Smooth muscle cell (in vitro differentiated cells): ENCODE data around the gene FAIM2. TPM values are rescaled to one million over a fixed set of nuclear protein-coding genes. Genes with fewer than 3 reads are reported as not detected.

Experiments used
- DNase-seq: peaks from one replicate; lab custom pipeline; 2025; ENCODE audit not compliant: unreplicated experiment; lab: John Stamatoyannopoulos, UW
- H2AFZ ChIP-seq: fragments of 200-600 bp; sonication (generic); 2 replicates; pipeline ENCODE4 v1.6.0; 2016; ENCODE audit warnings: antibody characterized with exemption, low read depth, mild to moderate bottlenecking
- H3F3A ChIP-seq: fragments of 200-600 bp; sonication (generic); 2 replicates; pipeline ENCODE4 v1.6.0; 2017; ENCODE audit warnings: antibody characterized with exemption, low read depth
- H3K27ac ChIP-seq: fragments of 200-600 bp; sonication (generic); 2 replicates; pipeline ENCODE4 v1.5.1; 2016; ENCODE audit warnings: low read depth, mild to moderate bottlenecking
- H3K27me3 ChIP-seq: fragments of 200-600 bp; sonication (generic); 2 replicates; pipeline ENCODE4 v1.6.1; 2016; ENCODE audit warnings: low read depth, mild to moderate bottlenecking
- H3K36me3 ChIP-seq: fragments of 200-600 bp; sonication (generic); 2 replicates; pipeline ENCODE4 v1.5.1; 2016; ENCODE audit warnings: low read depth
- H3K4me1 ChIP-seq: fragments of 200-600 bp; sonication (generic); 2 replicates; pipeline ENCODE4 v1.5.1; 2016; ENCODE audit warnings: low read depth
- H3K4me2 ChIP-seq: fragments of 200-600 bp; sonication (generic); 2 replicates; pipeline ENCODE4 v1.6.0; 2016; ENCODE audit warnings: mild to moderate bottlenecking
- H3K4me3 ChIP-seq: fragments of 200-600 bp; sonication (generic); 2 replicates; pipeline ENCODE4 v1.5.1; 2016; ENCODE audit warnings: mild to moderate bottlenecking
- H3K79me2 ChIP-seq: fragments of 200-600 bp; sonication (generic); 2 replicates; pipeline ENCODE4 v1.6.0; 2016; ENCODE audit warnings: low read depth, mild to moderate bottlenecking
- H3K9ac ChIP-seq: fragments of 200-600 bp; sonication (generic); 2 replicates; pipeline ENCODE4 v1.6.0; 2016; ENCODE audit warnings: low read depth
- H3K9me3 ChIP-seq: fragments of 200-600 bp; sonication (generic); replicated peaks from 2 replicates; pipeline ENCODE4 v1.5.1; 2016; ENCODE audit warnings: low read depth
- H4K20me1 ChIP-seq: fragments of 200-600 bp; sonication (generic); 2 replicates; pipeline ENCODE4 v1.6.0; 2016; ENCODE audit warnings: low read depth
- CTCF ChIP-seq: fragments of 200-600 bp; sonication (generic); IDR thresholded peaks from 2 replicates; pipeline ENCODE4 v1.5.1; 2017; ENCODE audit warnings: borderline replicate concordance, mild to moderate bottlenecking, antibody characterized with exemption; ENCODE audit not compliant: insufficient read depth, poor library complexity, severe bottlenecking
- WGBS: methylation state at CpG from one replicate; pipeline ENCODE4 v1.1.7; 2016; ENCODE audit warnings: low lambda C conversion rate; 5-methylcytosine and 5-hydroxymethylcytosine counted together
- polyA plus RNA-seq: library from polyadenylated mRNA; unstranded; fragments of >200 nt; fragmentation: Nextera tagmentation; extraction: Ambion mirVana; gene quantifications from 2 replicates; pipeline ENCODE4 v1.2.1, GENCODE V29; 2016
- total RNA-seq: library from RNA; depleted of rRNA; stranded (reverse); fragments of >200 nt; gene quantifications from 2 replicates; pipeline ENCODE4 v1.2.3, GENCODE V29; 2014

FAIM2 gene
- total and polyA plus RNA-seq, 2 experiments from 2014 or later: 0.67 to 1.2 TPM

GRCh38 chr12:49838973-49839633, 64.6 kb downstream of the FAIM2 start:
- 73% methylated on average over 3 of the region's 3 CpGs for WGBS
- TF ChIP-seq CTCF: peak; percentile 61
- peaks cover 7% of the 10 kb centered on the region for H3K4me1 ChIP-seq
- H2AFZ ChIP-seq: no peak overlapping the region
- H3K79me2 ChIP-seq: no peaks in the 10 kb centered on the region
- H3F3A ChIP-seq: peaks cover 22% of the 10 kb centered on the region
- no peak overlapping the region for H3K4me3 ChIP-seq
- H3K27ac ChIP-seq: no peak overlapping the region
- H3K9me3 ChIP-seq: no peaks in the 10 kb centered on the region
- H3K9ac ChIP-seq: no peak overlapping the region
- H3K36me3 ChIP-seq: no peaks in the 10 kb centered on the region
- H4K20me1 ChIP-seq: no peaks in the 10 kb centered on the region
- H3K27me3 ChIP-seq: no peaks in the 10 kb centered on the region
- H3K4me2 ChIP-seq: no peak overlapping the region
- DNase-seq: no peak

GRCh38 chr12:49832836-49833421, 70.8 kb downstream of the FAIM2 start:
- Histone ChIP-seq H2AFZ (no peak overlapping the region), H3K27me3 (no peaks in the 10 kb centered on the region), H3K9me3 (no peaks in the 10 kb centered on the region), H3K4me1 (peaks cover 9% of the 10 kb centered on the region), H3K79me2 (no peaks in the 10 kb centered on the region), H3K4me2 (no peak overlapping the region), H3F3A (no peaks in the 10 kb centered on the region), H3K36me3 (no peaks in the 10 kb centered on the region), H4K20me1 (no peaks in the 10 kb centered on the region), H3K4me3 (no peak overlapping the region), H3K27ac (peak overlapping the region; percentile 19), H3K9ac (no peak overlapping the region)
- WGBS: 39% methylated on average over 5 of the region's 5 CpGs
- DNase-seq: no peak
- no peak for TF ChIP-seq CTCF

- DNase-seq: no peak
- Histone ChIP-seq H2AFZ (no peak overlapping the region), H3K27me3 (no peaks in the 10 kb centered on the region), H3K9ac (no peak overlapping the region), H4K20me1 (no peaks in the 10 kb centered on the region), H3K4me2 (no peak overlapping the region), H3K27ac (no peak overlapping the region), H3K4me3 (no peak overlapping the region), H3F3A (peaks cover 6% of the 10 kb centered on the region), H3K36me3 (no peaks in the 10 kb centered on the region), H3K79me2 (no peaks in the 10 kb centered on the region), H3K9me3 (no peaks in the 10 kb centered on the region), H3K4me1 (peaks cover 15% of the 10 kb centered on the region)
- no peak for TF ChIP-seq CTCF
- WGBS: 87% methylated on average over 2 of the region's 2 CpGs
These were observed 72.0 kb downstream of the FAIM2 start for GRCh38 chr12:49831717-49832116.
